BJ (cell line): ENCODE data around the gene ULBP2. TPM values are rescaled to one million over a fixed set of nuclear protein-coding genes. Genes with fewer than 3 reads are reported as not detected.
"Not testable (repeated sequence)": the region's sequence is repeated elsewhere in the genome, so short reads cannot be mapped to it uniquely, and the experiment has no call there.

Experiments used
- CTCF ChIA-PET: fragments of 350-600 bp; formaldehyde crosslinking; extraction: SDS; loops from one replicate; lab custom pipeline; 2021; ENCODE audit warnings: antibody characterized with exemption, inconsistent platforms; lab: Yijun Ruan, JAX
- POLR2A ChIA-PET: fragments of 300-600 bp; sonication (Branson Sonifier 250); formaldehyde crosslinking; extraction: SDS; loops from one replicate; lab custom pipeline; 2021; ENCODE audit warnings: antibody characterized with exemption; lab: Charles Lee
- DNase-seq: peaks from one replicate; pipeline ENCODE4 v3.0.0-alpha.2; 2011; ENCODE audit warnings: low read depth
- H3K27me3 ChIP-seq: 2 replicates; pipeline ENCODE4 v1.6.0; 2011; ENCODE audit warnings: low read length; ENCODE audit not compliant: control insufficient read depth, insufficient read depth
- H3K36me3 ChIP-seq: 2 replicates; pipeline ENCODE4 v1.5.1; 2011; ENCODE audit warnings: low read length; ENCODE audit not compliant: control insufficient read depth, insufficient read depth
- H3K4me3 ChIP-seq: 2 replicates; pipeline ENCODE4 v1.5.1; 2011; ENCODE audit warnings: low read depth, mild to moderate bottlenecking, control low read depth, low read length
- CTCF ChIP-seq: IDR thresholded peaks from 2 replicates; pipeline ENCODE4 v1.5.1; 2011; ENCODE audit warnings: low read depth, mild to moderate bottlenecking, control low read depth, inconsistent platforms, low read length, moderate library complexity; ENCODE audit not compliant: insufficient read depth
- polyA plus RNA-seq: library from polyadenylated mRNA; depleted of rRNA; stranded (reverse); fragments of >200 nt; gene quantifications from 2 replicates; pipeline ENCODE4 v1.2.3, GENCODE V29; 2011

ULBP2 gene
- polyA plus RNA-seq, 1 experiment = 22.8 TPM

DNA sequence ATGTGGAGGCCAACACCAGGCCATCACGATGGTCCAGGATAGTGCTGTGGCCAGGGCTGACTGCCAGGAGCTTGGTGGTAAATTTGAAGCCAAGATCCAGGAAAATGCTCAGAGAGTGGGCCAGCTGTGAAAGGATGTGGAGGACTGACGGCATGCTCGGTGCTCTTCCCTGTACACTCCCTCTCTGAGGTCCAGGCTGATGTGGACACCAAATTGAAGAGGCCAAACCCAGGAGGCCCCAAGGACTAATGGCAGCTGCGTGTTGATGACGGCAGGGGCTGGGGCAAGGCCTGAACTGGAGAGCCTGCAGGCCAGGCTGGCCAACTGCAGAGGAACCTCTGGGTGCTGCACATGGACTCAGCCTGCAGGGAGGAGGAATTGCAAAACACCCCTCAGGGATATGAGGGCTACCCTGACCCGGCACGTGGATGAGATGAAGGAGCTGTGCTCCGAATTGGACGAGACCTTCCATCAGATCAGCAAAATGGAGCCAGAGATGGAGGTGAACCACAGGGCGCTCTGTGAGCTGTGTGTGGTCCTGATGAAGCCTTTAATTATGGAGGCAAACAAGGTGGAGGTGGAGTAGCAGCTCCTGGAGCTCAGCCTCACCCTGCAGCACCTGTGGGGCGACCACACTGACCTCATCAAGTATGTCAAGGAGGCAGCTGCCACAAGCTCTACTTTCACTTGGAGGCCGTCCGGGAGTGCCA is 37.0 kb upstream of the ULBP2 start:
- peaks cover under 1% of the 10 kb centered on the region; the same call in 1 of the 2 replicates for H3K27me3 ChIP-seq
- H3K4me3 ChIP-seq = no peak overlapping the region
- DNase-seq = no peak
- ChIA-PET CTCF (interaction anchor here (0.8 to 2.5 kb wide), 6 partner anchors 11 to 878 kb away, joined by 3 to 7 read pairs (median 4); no protein-coding TSS in a partner anchor), POLR2A (no interaction called here)
- TF ChIP-seq CTCF = no peak
- H3K36me3 ChIP-seq = no peaks in the 10 kb centered on the region

DNA sequence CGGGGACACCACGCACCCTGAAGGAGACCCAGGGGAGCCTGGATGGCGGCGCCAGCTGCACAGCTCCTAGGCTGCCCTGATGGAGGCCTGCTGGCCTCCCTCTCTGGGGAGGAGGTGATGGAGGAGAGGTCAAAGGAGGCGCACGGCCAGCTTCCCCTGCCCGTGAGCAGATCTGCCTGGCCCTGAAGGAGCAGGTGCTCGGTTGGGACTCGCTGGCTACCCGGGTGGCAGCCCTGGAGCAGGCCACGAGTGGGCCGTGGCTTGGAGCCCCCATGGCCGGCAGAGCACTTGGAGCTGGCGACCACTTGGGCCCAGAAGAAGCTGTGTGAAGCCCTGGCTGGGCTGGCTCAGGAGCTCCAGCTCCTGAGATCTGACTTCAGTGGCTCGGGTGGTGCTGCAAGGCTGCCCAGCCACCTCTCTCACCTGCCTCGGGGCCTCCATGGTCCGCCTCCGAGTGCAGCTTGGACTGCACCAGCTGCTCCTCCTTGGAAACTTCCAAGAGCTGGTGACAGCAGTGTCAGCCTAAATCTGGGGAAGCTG is 36.4 kb upstream of the ULBP2 start:
- no peaks in the 10 kb centered on the region for H3K36me3 ChIP-seq
- ChIA-PET POLR2A (no interaction called here), CTCF (interaction anchor here (0.8 to 2.5 kb wide), 7 partner anchors 11 to 878 kb away, joined by 3 to 7 read pairs (median 4); no protein-coding TSS in a partner anchor)
- no peak for TF ChIP-seq CTCF
- peaks cover 1% of the 10 kb centered on the region; the same call in 1 of the 2 replicates for H3K27me3 ChIP-seq
- H3K4me3 ChIP-seq = no peak overlapping the region
- DNase-seq = no peak

DNA sequence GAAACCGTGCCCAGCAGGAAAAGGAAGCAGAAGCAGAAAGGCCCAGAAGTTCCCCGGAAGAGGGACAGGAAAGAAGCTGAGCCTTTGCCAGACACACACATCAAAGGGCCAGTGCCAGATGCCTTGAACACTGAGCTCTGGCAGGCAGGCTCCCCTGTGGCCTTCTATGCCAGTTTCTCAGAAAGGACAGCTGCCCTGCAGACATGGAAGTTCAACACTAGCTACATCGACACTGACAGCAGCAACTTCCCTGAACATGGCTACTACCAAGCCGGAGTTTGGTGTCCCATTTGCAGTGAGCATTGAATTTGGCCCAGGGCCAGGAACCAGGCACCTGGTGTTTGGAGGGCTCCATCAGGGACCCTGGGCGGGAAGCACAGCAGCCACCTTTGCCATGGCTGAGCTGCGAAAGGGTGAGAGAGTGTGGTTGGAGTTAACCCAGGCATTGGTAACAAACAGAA is 35.9 kb upstream of the ULBP2 start:
- Histone ChIP-seq H3K4me3 (no peak overlapping the region), H3K36me3 (no peaks in the 10 kb centered on the region), H3K27me3 (peaks cover 3% of the 10 kb centered on the region)
- CTCF ChIA-PET = interaction anchor here (0.9 to 2.5 kb wide), 4 partner anchors 10 to 72 kb away, joined by 3 to 7 read pairs (median 4); no protein-coding TSS in a partner anchor
- no peak for TF ChIP-seq CTCF
- POLR2A ChIA-PET = no interaction called here
- no peak for DNase-seq

GRCh38 chr6:149906405-149906804 is 35.4 kb upstream of the ULBP2 start:
- Histone ChIP-seq H3K27me3 (peaks cover 3% of the 10 kb centered on the region), H3K36me3 (no peaks in the 10 kb centered on the region), H3K4me3 (no peak overlapping the region)
- POLR2A ChIA-PET = no interaction called here
- DNase-seq = no peak
- TF ChIP-seq CTCF = no peak
- CTCF ChIA-PET = interaction anchor here (0.6 to 2.5 kb wide), 4 partner anchors 10 to 307 kb away, joined by 3 to 7 read pairs (median 4); no protein-coding TSS in a partner anchor

- TF ChIP-seq CTCF = no peak
- Histone ChIP-seq H3K4me3 (no peak overlapping the region), H3K27me3 (peaks cover 3% of the 10 kb centered on the region), H3K36me3 (no peaks in the 10 kb centered on the region)
- ChIA-PET CTCF (interaction anchor here (2.5 kb wide), 1 partner anchor 72 kb away, joined by 7 read pairs; no protein-coding TSS in a partner anchor), POLR2A (no interaction called here)
- DNase-seq = no peak
Observed at GRCh38 chr6:149907317-149907716, 34.5 kb upstream of the ULBP2 start.

- POLR2A ChIA-PET, CTCF ChIA-PET, H3K36me3 ChIP-seq, H3K4me3 ChIP-seq, DNase-seq, H3K27me3 ChIP-seq: not testable (repeated sequence)
Observed at GRCh38 chr6:149908480-149908879, 33.3 kb upstream of the ULBP2 start.
